HepG2 (cell line): ENCODE results near the gene PRKCE. TPM values are rescaled to one million over a fixed set of nuclear protein-coding genes. Genes with fewer than 3 reads are reported as not detected.

ENCODE experiments used
- ATAC-seq: fragments of 200-7000 bp; cut with Tn5 transposase; 3 replicates; pipeline ENCODE4 v1.9.1; 2020; ENCODE audit warnings: mild to moderate bottlenecking, moderate library complexity
- BruUV-seq: library from RNA; stranded (reverse); fragments of 400-500 nt; replicated peaks from 2 replicates; lab custom pipeline; 2021; lab: Mats Ljungman, UMichigan
- CTCF ChIA-PET: fragments of 300-600 bp; formaldehyde crosslinking; extraction: SDS; loops from one replicate; lab custom pipeline; 2021; ENCODE audit warnings: low total read pairs, inconsistent platforms, low intra/inter-chr PET ratio; lab: Yijun Ruan, JAX
- POLR2A ChIA-PET: fragments of 350-600 bp; sonication (Branson Sonifier 250); formaldehyde crosslinking; loops from one replicate; lab custom pipeline; 2020; ENCODE audit warnings: antibody characterized with exemption, inconsistent platforms; lab: Yijun Ruan, JAX
- DNase-seq: peaks from one replicate; pipeline ENCODE4 v3.0.0-alpha.2; 2015; ENCODE audit warnings: low spot score
- FAIRE-seq: peaks from 3 replicates; lab custom pipeline; 2011; peaks lifted over from hg19 to GRCh38; lab: Jason Lieb, UNC
- H2AFZ ChIP-seq: one replicate; pipeline ENCODE4 v1.6.1; 2011; ENCODE audit warnings: low read length, inconsistent platforms
- H3K27ac ChIP-seq: fragments of 300-600 bp; 3 replicates; pipeline ENCODE4 v1.8.0; 2011; ENCODE audit warnings: mixed run types, mild to moderate bottlenecking, mixed read lengths, low read length, inconsistent platforms; ENCODE audit not compliant: insufficient read depth; ENCODE audit errors: extremely low read length
- H3K27me3 ChIP-seq, 2 experiments: fragments of 200-600 bp in 1 of 2; 2 replicates in 1 of 2; 3 replicates in 1 of 2; pipeline versions ENCODE4 v1.6.0 to v1.8.0; 2011; ENCODE audit warnings: low read length in 2 of 2, mild to moderate bottlenecking in 2 of 2, moderate library complexity in 2 of 2, inconsistent platforms in 1 of 2; ENCODE audit not compliant: insufficient read depth in 2 of 2, control insufficient read depth in 1 of 2
- H3K36me3 ChIP-seq, 2 experiments: fragments of 200-600 bp in 1 of 2; replicated peaks in 1 of 2; 2 replicates in 1 of 2; 3 replicates in 1 of 2; pipeline versions ENCODE4 v1.5.1 to v1.8.0; 2011; ENCODE audit warnings: low read length in 2 of 2, inconsistent platforms in 1 of 2; ENCODE audit not compliant: insufficient read depth in 2 of 2, control insufficient read depth in 1 of 2
- H3K4me1 ChIP-seq: 2 replicates; pipeline ENCODE4 v1.5.1; 2012; ENCODE audit warnings: low read length, inconsistent platforms; ENCODE audit not compliant: insufficient read depth
- H3K4me2 ChIP-seq: 2 replicates; pipeline ENCODE4 v1.6.0; 2011; ENCODE audit warnings: low read depth, low read length, inconsistent platforms
- H3K4me3 ChIP-seq, 3 experiments: fragments of 200-600 bp in 1 of 3; sonication (generic), shearing (Covaris generic) in 1 of 3; replicated peaks in 1 of 3; 2 replicates each; pipeline ENCODE4 v1.5.1; 2011 to 2016; ENCODE audit warnings: low read length in 3 of 3, inconsistent platforms in 2 of 3, low read depth in 2 of 3, mild to moderate bottlenecking in 2 of 3, control low read depth in 1 of 3, mixed read lengths in 1 of 3; ENCODE audit not compliant: insufficient read depth in 1 of 3
- H3K79me2 ChIP-seq: one replicate; pipeline ENCODE4 v1.6.1; 2011; ENCODE audit warnings: low read length, inconsistent platforms; ENCODE audit not compliant: insufficient read depth
- H3K9ac ChIP-seq: 2 replicates; pipeline ENCODE4 v1.6.0; 2011; ENCODE audit warnings: mild to moderate bottlenecking, low read depth, low read length, inconsistent platforms; ENCODE audit not compliant: insufficient read depth
- H3K9me3 ChIP-seq: 2 replicates; pipeline ENCODE4 v1.5.1; 2012; ENCODE audit warnings: mild to moderate bottlenecking, low read length
- H4K20me1 ChIP-seq: 2 replicates; pipeline ENCODE4 v1.6.0; 2011; ENCODE audit warnings: inconsistent platforms, mild to moderate bottlenecking, low read length, moderate library complexity; ENCODE audit not compliant: insufficient read depth
- ATF1 ChIP-seq: IDR thresholded peaks from 2 replicates; pipeline ENCODE4 v1.6.1; 2016; ENCODE audit warnings: mild to moderate bottlenecking, control low read depth
- DPF2 ChIP-seq: sonication (generic); formaldehyde crosslinking; IDR thresholded peaks from 2 replicates; pipeline ENCODE4 v1.4.0; 2020; ENCODE audit warnings: mild to moderate bottlenecking, low read depth, missing genetic modification reagents, borderline replicate concordance
- KAT2B ChIP-seq: fragments of 150-350 bp; IDR thresholded peaks from 2 replicates; pipeline ENCODE4 v1.6.1; 2014; ENCODE audit warnings: low read depth, low read length, borderline replicate concordance
- REL ChIP-seq: sonication (generic); formaldehyde crosslinking; conservative IDR thresholded peaks from 2 replicates; pipeline ENCODE4 v1.8.0; 2022; ENCODE audit warnings: mild to moderate bottlenecking, missing genetic modification reagents, moderate library complexity
- RFXAP ChIP-seq: sonication (generic); formaldehyde crosslinking; IDR thresholded peaks from 2 replicates; pipeline ENCODE4 v1.4.0; 2020; ENCODE audit warnings: missing genetic modification reagents, borderline replicate concordance
- U2AF2 ChIP-seq: fragments of 200-400 bp; formaldehyde crosslinking; IDR thresholded peaks from 2 replicates; pipeline ENCODE4 v1.6.1; 2017; ENCODE audit warnings: low read depth, mild to moderate bottlenecking, low read length
- ZNF616 ChIP-seq: sonication (generic); formaldehyde crosslinking; IDR thresholded peaks from 2 replicates; pipeline ENCODE4 v1.5.0; 2020; ENCODE audit warnings: low read depth, mild to moderate bottlenecking, missing genetic modification reagents
- WGBS: methylation state at CpG from one replicate; pipeline ENCODE4 v1.1.6; 2017; ENCODE audit warnings: low lambda C conversion rate; 5-methylcytosine and 5-hydroxymethylcytosine counted together
- in situ Hi-C: cut with HindIII; loops from 2 replicates; pipeline ENCODE4 v1.10.0; 2017; ENCODE audit warnings: low pct_unique_long_range_greater_than_20kb; ENCODE audit not compliant: extremely low pct_ligation_motif_present
- intact Hi-C: fragments of 100-400 bp; cut with micrococcal nuclease; formaldehyde crosslinking; loops from one replicate; pipeline ENCODE4 v1.10.0; 2022; ENCODE audit not compliant: unreplicated experiment
- polyA plus RNA-seq, 8 experiments: library from polyadenylated mRNA; depleted of rRNA in 3 of 8; stranded (reverse) in 7 of 8; unstranded in 1 of 8; fragments of >200 nt; fragmentation: Illumina TruSeq in 4 of 8; extraction: Trizol in 4 of 8; gene quantifications; 2 replicates each; pipeline versions ENCODE4 v1.2.1 to v1.2.3, GENCODE V29; 2011 to 2016; ENCODE audit warnings: low read depth in 4 of 8, missing spikeins in 1 of 8, mixed read lengths in 1 of 8; ENCODE audit not compliant: insufficient read depth in 1 of 8
- total RNA-seq, 5 experiments: library from RNA; depleted of rRNA; stranded (reverse); fragments of >200 nt; fragmentation: Illumina TruSeq; extraction: Trizol; gene quantifications; 2 replicates each; pipeline ENCODE4 v1.2.3, GENCODE V29; 2016; ENCODE audit warnings: low read depth in 1 of 5
- TF ChIP-seq, protein P1 (sequence below): sonication (generic); formaldehyde crosslinking; IDR thresholded peaks from 2 replicates; pipeline ENCODE4 v1.4.0; 2020; ENCODE audit warnings: mild to moderate bottlenecking, missing genetic modification reagents, borderline replicate concordance
- TF ChIP-seq, protein P2 (sequence below): sonication (generic); formaldehyde crosslinking; IDR thresholded peaks from 2 replicates; pipeline ENCODE4 v1.4.0; 2020; ENCODE audit warnings: missing genetic modification reagents, borderline replicate concordance

Gene PRKCE
- total and polyA plus RNA-seq, 2 of the 13 experiments (the other 11 are each of a cell fraction or from before 2014, with no cell fraction given), result 1.0 to 3.9 TPM

DNA sequence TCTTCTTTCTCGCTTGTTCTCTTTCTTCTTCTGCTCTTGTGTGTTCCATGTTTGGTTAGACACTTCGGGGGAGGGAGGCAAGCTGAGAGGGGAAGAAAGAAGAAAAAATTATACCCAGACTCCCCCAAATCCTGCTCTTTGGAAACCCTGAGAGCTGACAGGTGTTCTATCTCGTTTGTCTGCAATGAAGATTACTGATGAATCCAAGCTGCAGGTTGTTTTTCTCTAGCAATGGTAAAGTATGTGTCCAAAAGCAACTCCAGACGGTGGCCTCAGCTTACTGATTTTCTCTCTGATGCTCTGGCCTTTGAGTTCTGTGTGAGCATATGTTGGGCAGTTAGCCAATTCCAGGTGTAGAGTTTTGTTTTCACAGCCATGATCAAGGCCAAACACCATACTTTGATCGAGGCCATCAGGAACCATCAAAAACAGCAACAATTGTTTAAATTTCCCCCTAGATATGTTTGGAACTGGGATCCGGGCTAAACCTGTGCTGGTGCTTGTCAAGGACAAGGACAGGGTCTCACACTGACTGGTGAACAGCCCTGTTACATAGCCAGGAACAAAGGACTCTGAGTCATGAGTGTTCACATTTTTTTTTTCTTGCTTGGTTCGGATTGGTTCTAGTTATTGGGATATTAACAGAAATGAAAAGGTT, 142.0 kb downstream of the PRKCE start (continued):
- TF ChIP-seq, protein P1, sequence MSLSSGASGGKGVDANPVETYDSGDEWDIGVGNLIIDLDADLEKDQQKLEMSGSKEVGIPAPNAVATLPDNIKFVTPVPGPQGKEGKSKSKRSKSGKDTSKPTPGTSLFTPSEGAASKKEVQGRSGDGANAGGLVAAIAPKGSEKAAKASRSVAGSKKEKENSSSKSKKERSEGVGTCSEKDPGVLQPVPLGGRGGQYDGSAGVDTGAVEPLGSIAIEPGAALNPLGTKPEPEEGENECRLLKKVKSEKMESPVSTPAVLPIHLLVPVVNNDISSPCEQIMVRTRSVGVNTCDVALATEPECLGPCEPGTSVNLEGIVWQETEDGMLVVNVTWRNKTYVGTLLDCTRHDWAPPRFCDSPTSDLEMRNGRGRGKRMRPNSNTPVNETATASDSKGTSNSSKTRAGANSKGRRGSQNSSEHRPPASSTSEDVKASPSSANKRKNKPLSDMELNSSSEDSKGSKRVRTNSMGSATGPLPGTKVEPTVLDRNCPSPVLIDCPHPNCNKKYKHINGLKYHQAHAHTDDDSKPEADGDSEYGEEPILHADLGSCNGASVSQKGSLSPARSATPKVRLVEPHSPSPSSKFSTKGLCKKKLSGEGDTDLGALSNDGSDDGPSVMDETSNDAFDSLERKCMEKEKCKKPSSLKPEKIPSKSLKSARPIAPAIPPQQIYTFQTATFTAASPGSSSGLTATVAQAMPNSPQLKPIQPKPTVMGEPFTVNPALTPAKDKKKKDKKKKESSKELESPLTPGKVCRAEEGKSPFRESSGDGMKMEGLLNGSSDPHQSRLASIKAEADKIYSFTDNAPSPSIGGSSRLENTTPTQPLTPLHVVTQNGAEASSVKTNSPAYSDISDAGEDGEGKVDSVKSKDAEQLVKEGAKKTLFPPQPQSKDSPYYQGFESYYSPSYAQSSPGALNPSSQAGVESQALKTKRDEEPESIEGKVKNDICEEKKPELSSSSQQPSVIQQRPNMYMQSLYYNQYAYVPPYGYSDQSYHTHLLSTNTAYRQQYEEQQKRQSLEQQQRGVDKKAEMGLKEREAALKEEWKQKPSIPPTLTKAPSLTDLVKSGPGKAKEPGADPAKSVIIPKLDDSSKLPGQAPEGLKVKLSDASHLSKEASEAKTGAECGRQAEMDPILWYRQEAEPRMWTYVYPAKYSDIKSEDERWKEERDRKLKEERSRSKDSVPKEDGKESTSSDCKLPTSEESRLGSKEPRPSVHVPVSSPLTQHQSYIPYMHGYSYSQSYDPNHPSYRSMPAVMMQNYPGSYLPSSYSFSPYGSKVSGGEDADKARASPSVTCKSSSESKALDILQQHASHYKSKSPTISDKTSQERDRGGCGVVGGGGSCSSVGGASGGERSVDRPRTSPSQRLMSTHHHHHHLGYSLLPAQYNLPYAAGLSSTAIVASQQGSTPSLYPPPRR, result peak; percentile 20; the same call in 1 of the 2 replicates
- TF ChIP-seq ZNF616, result no peak

- Histone ChIP-seq H3K4me1 (peaks cover 15% of the 10 kb centered on the region), H3K9ac (no peak overlapping the region), H3K79me2 (no peaks in the 10 kb centered on the region), H2AFZ (no peak overlapping the region), H4K20me1 (no peaks in the 10 kb centered on the region), H3K27me3 (no peaks in the 10 kb centered on the region; a peak in 1 of 5 replicates), H3K36me3 (no peaks in the 10 kb centered on the region), H3K9me3 (no peaks in the 10 kb centered on the region), H3K4me2 (no peak overlapping the region), H3K27ac (no peak overlapping the region), H3K4me3 (no peak overlapping the region)
- WGBS, result 73% methylated on average over 15 of the region's 15 CpGs
- intact Hi-C loops, result no loop called here
- TF ChIP-seq REL (CRISPR knock-in tag) (no peak), U2AF2 (no peak), RFXAP (CRISPR knock-in tag) (no peak), KAT2B (no peak), ATF1 (no peak), DPF2 (CRISPR knock-in tag) (no peak)
- TF ChIP-seq, protein P2, sequence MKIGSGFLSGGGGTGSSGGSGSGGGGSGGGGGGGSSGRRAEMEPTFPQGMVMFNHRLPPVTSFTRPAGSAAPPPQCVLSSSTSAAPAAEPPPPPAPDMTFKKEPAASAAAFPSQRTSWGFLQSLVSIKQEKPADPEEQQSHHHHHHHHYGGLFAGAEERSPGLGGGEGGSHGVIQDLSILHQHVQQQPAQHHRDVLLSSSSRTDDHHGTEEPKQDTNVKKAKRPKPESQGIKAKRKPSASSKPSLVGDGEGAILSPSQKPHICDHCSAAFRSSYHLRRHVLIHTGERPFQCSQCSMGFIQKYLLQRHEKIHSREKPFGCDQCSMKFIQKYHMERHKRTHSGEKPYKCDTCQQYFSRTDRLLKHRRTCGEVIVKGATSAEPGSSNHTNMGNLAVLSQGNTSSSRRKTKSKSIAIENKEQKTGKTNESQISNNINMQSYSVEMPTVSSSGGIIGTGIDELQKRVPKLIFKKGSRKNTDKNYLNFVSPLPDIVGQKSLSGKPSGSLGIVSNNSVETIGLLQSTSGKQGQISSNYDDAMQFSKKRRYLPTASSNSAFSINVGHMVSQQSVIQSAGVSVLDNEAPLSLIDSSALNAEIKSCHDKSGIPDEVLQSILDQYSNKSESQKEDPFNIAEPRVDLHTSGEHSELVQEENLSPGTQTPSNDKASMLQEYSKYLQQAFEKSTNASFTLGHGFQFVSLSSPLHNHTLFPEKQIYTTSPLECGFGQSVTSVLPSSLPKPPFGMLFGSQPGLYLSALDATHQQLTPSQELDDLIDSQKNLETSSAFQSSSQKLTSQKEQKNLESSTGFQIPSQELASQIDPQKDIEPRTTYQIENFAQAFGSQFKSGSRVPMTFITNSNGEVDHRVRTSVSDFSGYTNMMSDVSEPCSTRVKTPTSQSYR (CRISPR knock-in tag), result no peak
- DNase-seq (no peak), ATAC-seq (no peak), FAIRE-seq (no peak)
- CTCF ChIA-PET, result no interaction called here
- in situ Hi-C loops, result no loop called here
- POLR2A ChIA-PET, result no interaction called here
- BruUV-seq, result no TSS peak
These were observed 142.7 kb downstream of the PRKCE start for GRCh38 chr2:45794134-45794617.
